Body of pancreas (tissue), 4 donors: ENCODE data around the gene COX4I2.

Experiments
- POLR2A ChIP-seq, 3 donors: fragments of 450-650 bp; IDR thresholded peaks; one replicate each; pipeline ENCODE4 v1.6.1; 2016; ENCODE audit warnings: antibody characterized with exemption in 3 of 3, mild to moderate bottlenecking in 2 of 3
- TF ChIP-seq, protein P1 (sequence below), 7 experiments: fragments of 450-650 bp in 4 of 7; fragments of 200-600 bp in 3 of 7; sonication (generic) in 3 of 7; IDR thresholded peaks; one replicate each; pipeline ENCODE4 v1.5.1; 2016 to 2019; ENCODE audit warnings: antibody characterized with exemption in 7 of 7

DNA sequence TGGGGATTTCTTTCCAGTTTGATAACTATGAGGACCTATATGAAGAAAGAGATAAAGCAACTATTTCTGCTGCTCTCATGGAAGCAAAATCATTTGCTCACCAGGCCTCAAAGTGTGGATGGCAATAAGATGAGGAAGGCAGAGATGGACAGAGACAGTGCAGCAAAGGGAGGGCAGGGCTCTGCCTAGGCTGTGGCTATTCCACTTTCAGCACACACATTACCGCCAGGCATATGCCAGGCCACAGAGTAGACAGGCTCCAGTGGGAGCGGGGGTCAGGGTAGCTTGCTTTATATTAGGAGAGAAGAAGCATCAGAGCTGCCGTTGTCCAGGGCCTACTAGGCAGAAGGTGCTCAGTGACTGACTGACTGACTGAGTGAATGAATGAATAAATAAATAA is 44.1 kb downstream of the COX4I2 start:
- TF ChIP-seq, protein P1, sequence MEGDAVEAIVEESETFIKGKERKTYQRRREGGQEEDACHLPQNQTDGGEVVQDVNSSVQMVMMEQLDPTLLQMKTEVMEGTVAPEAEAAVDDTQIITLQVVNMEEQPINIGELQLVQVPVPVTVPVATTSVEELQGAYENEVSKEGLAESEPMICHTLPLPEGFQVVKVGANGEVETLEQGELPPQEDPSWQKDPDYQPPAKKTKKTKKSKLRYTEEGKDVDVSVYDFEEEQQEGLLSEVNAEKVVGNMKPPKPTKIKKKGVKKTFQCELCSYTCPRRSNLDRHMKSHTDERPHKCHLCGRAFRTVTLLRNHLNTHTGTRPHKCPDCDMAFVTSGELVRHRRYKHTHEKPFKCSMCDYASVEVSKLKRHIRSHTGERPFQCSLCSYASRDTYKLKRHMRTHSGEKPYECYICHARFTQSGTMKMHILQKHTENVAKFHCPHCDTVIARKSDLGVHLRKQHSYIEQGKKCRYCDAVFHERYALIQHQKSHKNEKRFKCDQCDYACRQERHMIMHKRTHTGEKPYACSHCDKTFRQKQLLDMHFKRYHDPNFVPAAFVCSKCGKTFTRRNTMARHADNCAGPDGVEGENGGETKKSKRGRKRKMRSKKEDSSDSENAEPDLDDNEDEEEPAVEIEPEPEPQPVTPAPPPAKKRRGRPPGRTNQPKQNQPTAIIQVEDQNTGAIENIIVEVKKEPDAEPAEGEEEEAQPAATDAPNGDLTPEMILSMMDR (IDR thresholded peaks at IDR 0.05): no peak
- no peak for TF ChIP-seq POLR2A (IDR thresholded peaks at IDR 0.05)
